Measurements from ENCODE around the gene PDXDC1. TPM values are rescaled to one million over a fixed set of nuclear protein-coding genes. Genes with fewer than 3 reads are reported as not detected.
"Not testable (repeated sequence)": the region's sequence is repeated elsewhere in the genome, so short reads cannot be mapped to it uniquely, and the experiment has no call there.

PDXDC1 gene
- polyA plus RNA-seq, 2 of the 4 experiments (the other 2 are of a cell fraction): 71.4 to 73.9 TPM

DNA sequence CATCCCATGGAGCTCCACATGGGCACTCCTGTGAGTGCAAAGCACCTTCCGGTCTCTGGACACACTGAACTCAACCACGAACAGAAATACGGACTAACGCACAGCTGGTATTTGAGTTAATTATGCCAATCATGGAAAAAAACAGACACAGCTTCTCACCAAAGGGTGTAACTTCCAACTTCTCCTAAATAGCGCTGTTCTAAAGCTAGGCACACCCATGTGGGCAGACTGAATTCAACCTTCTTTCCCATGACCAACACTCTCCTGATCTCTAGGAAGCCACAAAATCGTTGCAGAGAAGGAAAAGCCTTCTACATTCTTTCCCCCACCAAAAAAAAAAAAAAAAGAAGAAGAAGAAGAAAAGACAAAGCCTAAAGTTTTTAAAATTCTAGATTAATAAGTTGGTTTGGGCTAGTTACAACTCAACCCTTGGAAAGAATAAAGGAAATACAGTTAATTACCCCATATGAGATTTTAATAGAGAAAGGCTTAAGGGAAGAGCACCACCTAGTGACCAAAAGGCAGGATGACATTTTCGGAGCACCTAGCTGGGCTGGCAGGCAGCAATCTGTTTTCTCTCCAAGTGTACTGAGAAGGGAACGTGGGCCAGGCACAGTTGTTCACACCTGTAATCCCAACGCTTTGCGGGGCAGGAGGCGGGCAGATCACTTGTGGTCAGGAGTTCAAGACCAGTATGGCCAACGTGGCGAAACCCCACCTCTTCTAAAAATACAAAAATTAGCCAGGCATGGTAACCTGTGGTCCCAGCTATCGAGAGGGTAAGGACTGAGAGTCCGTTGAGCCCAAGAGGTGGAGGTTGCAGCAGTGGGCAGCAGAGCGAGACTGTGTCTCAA, 97.3 kb downstream of the PDXDC1 start:
- peak; percentile 81 to 90; a peak in 5 of 6 replicates for ATAC-seq
- ChIA-PET POLR2A (interaction anchor here (0.8 to 1.2 kb wide), 2 partner anchors 14 to 21 kb away, joined by 3 to 4 read pairs; partner anchors contain the start of gene RRN3), CTCF (interaction anchor here (0.6 to 1.8 kb wide), 4 partner anchors 10 to 824 kb away, joined by 3 to 12 read pairs (median 4); partner anchors contain the start of gene NTAN1)
- H3K27ac ChIP-seq; H3K4me3 ChIP-seq; FAIRE-seq; H3K9me3 ChIP-seq; H3K4me2 ChIP-seq; H3K4me1 ChIP-seq; DNase-seq (ENCODE audit: low read depth in 1 of 2, low spot score in 1 of 2): not testable (repeated sequence)
- TF ChIP-seq, protein P1, sequence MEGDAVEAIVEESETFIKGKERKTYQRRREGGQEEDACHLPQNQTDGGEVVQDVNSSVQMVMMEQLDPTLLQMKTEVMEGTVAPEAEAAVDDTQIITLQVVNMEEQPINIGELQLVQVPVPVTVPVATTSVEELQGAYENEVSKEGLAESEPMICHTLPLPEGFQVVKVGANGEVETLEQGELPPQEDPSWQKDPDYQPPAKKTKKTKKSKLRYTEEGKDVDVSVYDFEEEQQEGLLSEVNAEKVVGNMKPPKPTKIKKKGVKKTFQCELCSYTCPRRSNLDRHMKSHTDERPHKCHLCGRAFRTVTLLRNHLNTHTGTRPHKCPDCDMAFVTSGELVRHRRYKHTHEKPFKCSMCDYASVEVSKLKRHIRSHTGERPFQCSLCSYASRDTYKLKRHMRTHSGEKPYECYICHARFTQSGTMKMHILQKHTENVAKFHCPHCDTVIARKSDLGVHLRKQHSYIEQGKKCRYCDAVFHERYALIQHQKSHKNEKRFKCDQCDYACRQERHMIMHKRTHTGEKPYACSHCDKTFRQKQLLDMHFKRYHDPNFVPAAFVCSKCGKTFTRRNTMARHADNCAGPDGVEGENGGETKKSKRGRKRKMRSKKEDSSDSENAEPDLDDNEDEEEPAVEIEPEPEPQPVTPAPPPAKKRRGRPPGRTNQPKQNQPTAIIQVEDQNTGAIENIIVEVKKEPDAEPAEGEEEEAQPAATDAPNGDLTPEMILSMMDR (IDR thresholded peaks at IDR 0.05): peak; percentile 41
- 58% methylated on average over 14 of the region's 16 CpGs for WGBS (ENCODE audit: missing lambda C conversion rate)

DNA sequence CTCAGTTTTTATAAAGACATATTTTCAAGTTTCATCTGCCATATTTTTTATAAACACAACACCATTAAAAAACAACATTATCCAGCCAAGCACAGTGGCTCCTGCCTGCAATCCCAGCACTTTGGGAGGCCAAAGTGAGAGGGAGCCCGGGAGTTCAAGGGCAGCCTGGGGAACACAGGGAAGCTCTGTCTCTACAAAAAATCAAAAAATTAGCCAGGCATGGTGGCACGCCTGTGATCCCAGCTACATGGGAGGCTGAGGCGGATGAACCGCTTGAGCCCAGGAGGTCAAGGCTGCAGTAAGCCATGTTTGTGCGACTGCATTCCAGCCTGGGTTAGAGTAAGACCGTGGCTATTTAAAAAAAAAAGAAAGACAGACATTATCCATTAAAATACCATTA, 98.3 kb downstream of the PDXDC1 start:
- no peaks in the 10 kb centered on the region for H3K9me3 ChIP-seq
- FAIRE-seq: no peak
- H3K27ac ChIP-seq: no peak overlapping the region
- no peak for DNase-seq (ENCODE audit: low read depth in 1 of 2, low spot score in 1 of 2)
- TF ChIP-seq JUNB (IDR thresholded peaks at IDR 0.05): no peak
- no peak overlapping the region for H3K4me2 ChIP-seq
- 89% methylated on average over 6 of the region's 6 CpGs for WGBS (ENCODE audit: missing lambda C conversion rate)
- ChIA-PET CTCF (interaction anchor here (1.2 to 1.8 kb wide), 2 partner anchors 11 to 16 kb away, joined by 6 to 12 read pairs; partner anchors contain the start of gene NTAN1), POLR2A (interaction anchor here (0.8 to 1.2 kb wide), 2 partner anchors 13 to 20 kb away, joined by 3 to 4 read pairs; partner anchors contain the start of gene RRN3)
- H3K4me1 ChIP-seq: no peaks in the 10 kb centered on the region
- H3K4me3 ChIP-seq: no peak overlapping the region
- no peak for ATAC-seq

DNA sequence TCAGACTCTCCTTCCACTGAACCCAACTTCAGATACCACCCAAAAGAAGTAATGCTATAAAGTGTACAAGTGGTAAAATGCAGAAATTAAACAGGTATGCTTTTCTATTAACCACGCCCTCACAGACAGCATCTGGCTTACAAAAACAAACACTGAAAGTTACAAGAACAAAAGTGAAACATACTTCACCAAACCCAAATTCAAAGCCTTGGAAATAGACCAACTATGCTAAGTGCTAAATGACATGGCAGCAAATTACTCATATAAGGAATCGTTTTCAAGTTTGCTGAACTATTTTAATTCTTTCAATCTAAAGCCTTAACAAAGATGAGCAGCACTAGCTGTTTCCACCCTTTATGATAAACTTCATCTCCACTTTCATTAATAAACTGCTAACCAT, 101.3 kb downstream of the PDXDC1 start:
- H3K4me1 ChIP-seq; FAIRE-seq; POLR2A ChIA-PET; H3K4me2 ChIP-seq; H3K27ac ChIP-seq; H3K4me3 ChIP-seq; H3K9me3 ChIP-seq; ATAC-seq; DNase-seq (ENCODE audit: low read depth in 1 of 2, low spot score in 1 of 2); CTCF ChIA-PET: not testable (repeated sequence)
- WGBS (ENCODE audit: missing lambda C conversion rate): 95% methylated on average over 2 of the region's 2 CpGs

DNA sequence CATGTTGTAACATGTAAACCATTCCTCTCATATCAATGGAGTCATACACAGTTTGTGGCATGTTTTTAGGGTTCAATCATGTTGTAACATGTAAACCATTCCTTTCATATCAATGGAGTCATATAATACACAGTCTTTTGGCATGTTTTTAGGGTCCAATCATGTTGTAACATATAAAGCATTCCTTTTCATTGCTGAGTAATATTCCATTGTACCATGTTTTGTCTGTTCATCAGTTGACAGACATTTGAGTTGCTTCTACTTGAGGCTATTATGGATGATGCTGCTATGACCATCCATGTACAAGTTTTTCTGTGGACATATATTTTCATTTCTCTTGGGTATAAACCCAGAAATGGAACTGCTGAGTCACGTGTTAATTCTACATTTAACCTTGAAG, 106.1 kb downstream of the PDXDC1 start:
- H3K27ac ChIP-seq; DNase-seq (ENCODE audit: low read depth in 1 of 2, low spot score in 1 of 2); H3K4me1 ChIP-seq; CTCF ChIA-PET; POLR2A ChIA-PET; ATAC-seq; H3K4me3 ChIP-seq; H3K9me3 ChIP-seq; H3K4me2 ChIP-seq; FAIRE-seq: not testable (repeated sequence)
- 100% methylated on average over 1 of the region's 1 CpG for WGBS (ENCODE audit: missing lambda C conversion rate)
- peak; percentile 2 for TF ChIP-seq MAFK (IDR thresholded peaks at IDR 0.05; ENCODE audit: partially characterized antibody)

DNA sequence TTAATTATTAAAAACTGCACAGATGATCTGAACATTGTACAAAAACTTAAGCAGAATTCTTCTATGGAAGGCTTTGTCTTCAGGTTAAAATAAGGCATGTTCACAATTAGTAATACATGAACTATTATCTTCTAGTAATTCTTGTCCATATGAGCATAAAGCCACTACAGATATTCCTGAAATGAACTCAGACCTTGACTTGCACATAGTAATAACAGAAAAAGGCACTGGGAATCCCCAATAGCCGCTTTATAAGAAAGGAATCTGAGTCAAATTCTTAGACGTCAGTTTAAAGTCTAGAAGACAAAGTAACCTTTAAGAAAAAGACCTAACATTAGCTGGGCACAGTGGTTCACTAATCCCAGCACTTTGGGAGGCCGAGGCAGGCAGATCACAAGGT, 108.0 kb downstream of the PDXDC1 start:
- H3K4me1 ChIP-seq; H3K9me3 ChIP-seq; H3K4me3 ChIP-seq; POLR2A ChIA-PET; H3K4me2 ChIP-seq; ATAC-seq; H3K27ac ChIP-seq; CTCF ChIA-PET; FAIRE-seq; DNase-seq (ENCODE audit: low read depth in 1 of 2, low spot score in 1 of 2): not testable (repeated sequence)
- 91% methylated on average over 3 of the region's 3 CpGs for WGBS (ENCODE audit: missing lambda C conversion rate)

DNA sequence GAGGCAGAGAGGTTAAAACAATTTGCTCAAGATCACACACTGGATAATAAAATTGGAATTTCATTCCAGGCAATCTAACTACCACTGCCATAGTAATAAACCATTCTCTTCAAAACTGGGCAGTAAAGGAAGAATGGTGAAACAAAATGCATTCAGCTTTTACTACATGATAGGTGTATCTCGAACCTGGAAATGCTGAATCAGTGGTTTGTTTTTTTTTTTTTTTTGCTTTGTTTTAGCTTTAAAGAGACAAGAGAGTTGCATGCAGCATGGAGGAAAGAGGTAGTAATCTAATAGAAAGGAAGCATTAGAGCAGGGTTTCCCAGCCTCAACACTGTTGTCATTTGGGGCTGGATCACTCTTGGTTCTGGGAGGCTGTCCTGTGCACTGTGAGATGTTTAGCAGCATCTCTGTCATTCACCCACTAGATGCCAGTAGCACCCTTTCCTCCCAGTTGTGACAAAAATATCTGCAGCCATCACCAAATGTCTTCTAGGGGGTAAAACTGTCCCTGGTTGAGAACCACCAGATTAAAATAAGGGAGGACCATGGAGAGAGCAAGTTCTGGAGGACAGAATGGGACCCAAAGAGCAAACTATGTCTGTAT, 115.9 kb downstream of the PDXDC1 start:
- H3K27ac ChIP-seq; H3K4me2 ChIP-seq; CTCF ChIA-PET; H3K4me3 ChIP-seq; H3K9me3 ChIP-seq; FAIRE-seq; DNase-seq (ENCODE audit: low read depth in 1 of 2, low spot score in 1 of 2): not testable (repeated sequence)
- ATAC-seq: peak in 1 of 2 experiments; percentile 32; a peak in 1 of 6 replicates
- WGBS (ENCODE audit: missing lambda C conversion rate): 76% methylated on average over 1 of the region's 1 CpG
- TF ChIP-seq RAD21 (conservative IDR thresholded peaks at IDR 0.05 in 1 of 2, IDR thresholded peaks at IDR 0.05 in 1 of 2): peak in 1 of 2 experiments; percentile 24; a peak in 1 of 5 replicates
- H3K4me1 ChIP-seq: peaks cover 12% of the 10 kb centered on the region
- POLR2A ChIA-PET: interaction anchor here (0.6 kb wide), 2 partner anchors 29 to 33 kb away, joined by 3 to 5 read pairs; no protein-coding TSS in a partner anchor

DNA sequence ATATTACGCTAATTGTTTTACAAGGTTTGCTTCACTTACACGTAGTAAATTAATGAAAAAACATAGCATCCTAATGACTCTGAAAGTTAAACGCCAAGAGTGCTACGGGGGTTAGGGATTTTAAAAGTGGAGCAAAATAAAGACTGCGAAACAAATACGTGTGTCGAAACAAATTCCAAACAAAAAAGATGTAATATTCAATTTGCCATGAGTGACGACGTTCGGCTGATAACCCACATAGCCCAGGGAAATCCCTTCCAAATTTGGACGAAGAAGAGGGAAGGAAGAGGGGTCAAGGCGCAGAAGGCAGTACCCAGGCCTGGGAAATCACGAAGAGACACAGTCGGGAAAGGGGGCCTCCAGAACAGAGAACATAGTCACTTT, 118.7 kb downstream of the PDXDC1 start:
- H3K9me3 ChIP-seq; ATAC-seq; DNase-seq (ENCODE audit: low read depth in 1 of 2, low spot score in 1 of 2); FAIRE-seq; CTCF ChIA-PET: not testable (repeated sequence)
- peak overlapping the region; percentile 71 for H3K4me3 ChIP-seq
- 8% methylated on average over 14 of the region's 14 CpGs for WGBS (ENCODE audit: missing lambda C conversion rate)
- H3K27ac ChIP-seq: peak overlapping the region; percentile 91 to 95
- POLR2A ChIA-PET: interaction anchor here (0.6 to 1.4 kb wide), 4 partner anchors 21 to 308 kb away, joined by 3 to 4 read pairs (median 3); partner anchors contain the start of gene NTAN1
- H3K4me1 ChIP-seq: peaks cover 20% of the 10 kb centered on the region
- peak overlapping the region; percentile 96 for H3K4me2 ChIP-seq

Measured in A549 (cell line).